OCI-LY7 (cell line): Measurements from ENCODE around the gene GBF1. TPM values are rescaled to one million over a fixed set of nuclear protein-coding genes. Genes with fewer than 3 reads are reported as not detected.
A peak's percentile ranks its signal among the peaks of the same experiment; 100 is the strongest.

Source experiments
- BruUV-seq: library from RNA; stranded (reverse); fragments of 400-500 nt; replicated peaks from 2 replicates; lab custom pipeline; 2021; lab: Mats Ljungman, UMichigan
- CTCF ChIA-PET: fragments of 300-600 bp; sonication (Branson Sonifier 250); formaldehyde crosslinking; loops from one replicate; lab custom pipeline; 2022; ENCODE audit warnings: antibody characterized with exemption; ENCODE audit not compliant: unreplicated experiment; lab: Charles Lee
- POLR2A ChIA-PET: fragments of 300-600 bp; sonication (Branson Sonifier 250); formaldehyde crosslinking; loops from one replicate; lab custom pipeline; 2022; ENCODE audit warnings: antibody characterized with exemption; lab: Charles Lee
- DNase-seq: peaks from one replicate; pipeline ENCODE4 v3.0.0-alpha.2; 2015; ENCODE audit warnings: low spot score
- H2AFZ ChIP-seq: fragments of 200-600 bp; sonication (generic), shearing (Covaris generic); 2 replicates; pipeline ENCODE4 v1.6.1; 2014; ENCODE audit warnings: mild to moderate bottlenecking, antibody characterized with exemption, low read length, moderate library complexity
- H3K27ac ChIP-seq: fragments of 200-600 bp; sonication (generic); 2 replicates; pipeline ENCODE4 v1.5.1; 2014; ENCODE audit warnings: mixed run types, low read depth, mild to moderate bottlenecking, moderate library complexity, low read length, inconsistent platforms; ENCODE audit not compliant: poor library complexity, severe bottlenecking
- H3K36me3 ChIP-seq: fragments of 200-600 bp; sonication (generic); 2 replicates; pipeline ENCODE4 v1.6.1; 2014; ENCODE audit warnings: mild to moderate bottlenecking, antibody characterized with exemption, low read length, moderate library complexity, mixed read lengths; ENCODE audit not compliant: insufficient read depth
- H3K4me1 ChIP-seq: fragments of 200-600 bp; sonication (generic); 2 replicates; pipeline ENCODE4 v1.5.1; 2014; ENCODE audit warnings: mild to moderate bottlenecking, low read length; ENCODE audit not compliant: insufficient read depth, poor library complexity, severe bottlenecking
- H3K4me2 ChIP-seq: fragments of 200-600 bp; sonication (generic); 2 replicates; pipeline ENCODE4 v1.6.1; 2014; ENCODE audit warnings: mild to moderate bottlenecking, low read length
- H3K4me3 ChIP-seq: fragments of 200-600 bp; sonication (generic); 2 replicates; pipeline ENCODE4 v1.5.1; 2014; ENCODE audit warnings: mild to moderate bottlenecking, low read depth, low read length; ENCODE audit not compliant: poor library complexity, severe bottlenecking
- H3K79me2 ChIP-seq: fragments of 200-600 bp; sonication (generic); 2 replicates; pipeline ENCODE4 v1.6.1; 2016; ENCODE audit warnings: low read depth, mild to moderate bottlenecking, low read length, moderate library complexity, mixed read lengths; ENCODE audit not compliant: insufficient read depth
- H3K9me2 ChIP-seq: fragments of 200-600 bp; sonication (generic); 2 replicates; pipeline ENCODE4 v1.6.1; 2016; ENCODE audit warnings: mild to moderate bottlenecking, low read length, mixed read lengths; ENCODE audit not compliant: insufficient read depth
- H3K9me3 ChIP-seq: fragments of 200-600 bp; sonication (generic); 2 replicates; pipeline ENCODE4 v1.6.1; 2014; ENCODE audit warnings: mild to moderate bottlenecking, mixed run types, low read length, mixed read lengths
- H4K20me1 ChIP-seq: fragments of 200-600 bp; sonication (generic); 2 replicates; pipeline ENCODE4 v1.6.1; 2014; ENCODE audit warnings: mild to moderate bottlenecking, antibody characterized with exemption, low read length, moderate library complexity, mixed read lengths; ENCODE audit not compliant: insufficient read depth
- EZH2phosphoT487 ChIP-seq: fragments of 200-600 bp; sonication (generic); IDR thresholded peaks from 2 replicates; pipeline ENCODE4 v1.6.1; 2018; ENCODE audit warnings: low read depth, borderline replicate concordance, mild to moderate bottlenecking, mixed run types, antibody characterized with exemption, low read length, moderate library complexity, mixed read lengths
- intact Hi-C: fragments of 100-400 bp; cut with micrococcal nuclease; formaldehyde crosslinking; loops from one replicate; pipeline ENCODE4 v1.10.0; 2022; ENCODE audit not compliant: unreplicated experiment
- total RNA-seq, 2 experiments: library from RNA; depleted of rRNA in 1 of 2; stranded (reverse); fragments of >200 nt in 1 of 2; shearing (Covaris generic) in 1 of 2; gene quantifications; 2 replicates each; pipeline ENCODE4 v1.2.3, GENCODE V29; 2014 to 2022
- TF ChIP-seq, protein P1 (sequence below): fragments of 200-600 bp; sonication (generic); conservative IDR thresholded peaks from 2 replicates; pipeline ENCODE4 v1.5.1; 2014; ENCODE audit warnings: mild to moderate bottlenecking, antibody characterized with exemption, low read length, moderate library complexity, mixed read lengths

The GBF1 gene
- total RNA-seq, 2 experiments from 2014 or later = 17.8 to 33.4 TPM

DNA sequence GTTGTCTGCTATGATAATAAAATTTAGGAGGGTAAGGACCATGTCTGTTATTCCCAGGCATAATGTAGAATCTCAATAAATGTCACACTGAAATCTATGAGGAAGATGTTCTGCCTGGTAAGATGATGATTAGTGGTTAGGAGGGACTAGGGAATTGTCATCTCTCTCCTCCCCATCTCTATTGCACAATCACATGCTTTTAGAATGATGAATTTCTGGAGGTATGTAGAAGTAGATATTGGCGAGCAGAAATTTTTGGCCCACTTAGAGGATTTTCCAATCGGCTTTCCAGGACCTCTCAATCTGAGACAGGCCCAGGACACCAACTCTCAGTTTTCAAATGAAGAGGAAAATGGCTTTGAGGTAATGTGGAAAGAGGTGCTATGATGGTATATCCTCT is 2.0 kb upstream of the GBF1 start:
- Histone ChIP-seq H3K9me2 (no peaks in the 10 kb centered on the region), H3K4me3 (no peak overlapping the region)
- POLR2A ChIA-PET = no interaction called here

DNA sequence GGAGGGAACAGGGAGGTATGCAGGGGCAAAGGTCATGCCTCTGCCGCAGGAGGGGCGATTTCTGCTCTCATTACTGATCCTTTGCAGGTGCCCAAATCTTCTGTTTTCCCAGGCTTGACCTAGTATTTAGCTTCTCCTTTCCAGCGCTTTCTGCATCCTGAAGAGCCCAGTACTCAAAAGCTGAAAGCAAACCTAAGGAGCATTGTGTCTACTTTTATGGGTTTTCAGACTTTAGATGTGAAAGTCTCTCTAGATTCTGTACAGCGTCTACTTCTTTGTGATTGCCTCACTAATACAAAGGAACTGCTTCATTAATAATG is 560 bp downstream of the GBF1 start:
- intact Hi-C loops = no loop called here

More for the DNA sequence above, 2.0 kb upstream of the GBF1 start:
- H3K27ac ChIP-seq = no peak overlapping the region
- peaks cover 28% of the 10 kb centered on the region for H3K79me2 ChIP-seq
- TF ChIP-seq EZH2phosphoT487 = no peak
- TF ChIP-seq, protein P1, sequence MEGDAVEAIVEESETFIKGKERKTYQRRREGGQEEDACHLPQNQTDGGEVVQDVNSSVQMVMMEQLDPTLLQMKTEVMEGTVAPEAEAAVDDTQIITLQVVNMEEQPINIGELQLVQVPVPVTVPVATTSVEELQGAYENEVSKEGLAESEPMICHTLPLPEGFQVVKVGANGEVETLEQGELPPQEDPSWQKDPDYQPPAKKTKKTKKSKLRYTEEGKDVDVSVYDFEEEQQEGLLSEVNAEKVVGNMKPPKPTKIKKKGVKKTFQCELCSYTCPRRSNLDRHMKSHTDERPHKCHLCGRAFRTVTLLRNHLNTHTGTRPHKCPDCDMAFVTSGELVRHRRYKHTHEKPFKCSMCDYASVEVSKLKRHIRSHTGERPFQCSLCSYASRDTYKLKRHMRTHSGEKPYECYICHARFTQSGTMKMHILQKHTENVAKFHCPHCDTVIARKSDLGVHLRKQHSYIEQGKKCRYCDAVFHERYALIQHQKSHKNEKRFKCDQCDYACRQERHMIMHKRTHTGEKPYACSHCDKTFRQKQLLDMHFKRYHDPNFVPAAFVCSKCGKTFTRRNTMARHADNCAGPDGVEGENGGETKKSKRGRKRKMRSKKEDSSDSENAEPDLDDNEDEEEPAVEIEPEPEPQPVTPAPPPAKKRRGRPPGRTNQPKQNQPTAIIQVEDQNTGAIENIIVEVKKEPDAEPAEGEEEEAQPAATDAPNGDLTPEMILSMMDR = no peak
- no TSS peak for BruUV-seq
- H3K9me3 ChIP-seq = no peaks in the 10 kb centered on the region
- H3K4me2 ChIP-seq = no peak overlapping the region
- intact Hi-C loops = no loop called here
- CTCF ChIA-PET = no interaction called here
- no peak for DNase-seq
- H3K4me1 ChIP-seq = peaks cover 29% of the 10 kb centered on the region
- H2AFZ ChIP-seq = no peak overlapping the region
- peaks cover 9% of the 10 kb centered on the region; the same call in 1 of the 2 replicates for H3K36me3 ChIP-seq
- peaks cover 15% of the 10 kb centered on the region; the same call in 1 of the 2 replicates for H4K20me1 ChIP-seq

More for the DNA sequence above, 560 bp downstream of the GBF1 start:
- H3K79me2 ChIP-seq = peaks cover 52% of the 10 kb centered on the region
- peaks cover 27% of the 10 kb centered on the region for H3K36me3 ChIP-seq
- TF ChIP-seq EZH2phosphoT487 = no peak
- TF ChIP-seq, protein P1 = no peak
- BruUV-seq = no TSS peak
- peak overlapping the region; percentile 82 for H3K4me3 ChIP-seq
- peaks cover 30% of the 10 kb centered on the region for H3K4me1 ChIP-seq
- H3K9me3 ChIP-seq = no peaks in the 10 kb centered on the region
- ChIA-PET CTCF (interaction anchor here (0.5 kb wide), 1 partner anchor 1216 kb away, joined by 3 read pairs; no protein-coding TSS in a partner anchor), POLR2A (interaction anchor here (0.5 to 1.0 kb wide), 2 partner anchors 96 to 410 kb away, joined by 3 read pairs; no protein-coding TSS in a partner anchor)
- no peak overlapping the region; the same call in 1 of the 2 replicates for H2AFZ ChIP-seq
- peak overlapping the region; percentile 83 for H3K4me2 ChIP-seq
- peak overlapping the region; percentile 11 for H3K27ac ChIP-seq
- peaks cover 15% of the 10 kb centered on the region; the same call in 1 of the 2 replicates for H4K20me1 ChIP-seq
- DNase-seq = no peak
- H3K9me2 ChIP-seq = no peaks in the 10 kb centered on the region
